ENCODE results near the gene ATL2. TPM values are rescaled to one million over a fixed set of nuclear protein-coding genes. Genes with fewer than 3 reads are reported as not detected.

The ATL2 gene
- total and polyA plus RNA-seq, 7 donors = 19.8 to 98.9 (median 59.2) TPM

GRCh38 chr2:38381381-38382143 is 4.5 kb upstream of the ATL2 start:
- DNase-seq = no peak
- no peak for ATAC-seq
- Histone ChIP-seq H3K4me1 (no peaks in the 10 kb centered on the region), H3K4me3 (no peak overlapping the region), H3K36me3 (ENCODE audit: insufficient read depth in 1 of 2, low read depth in 1 of 2) (no peaks in the 10 kb centered on the region), H3K27me3 (ENCODE audit: insufficient read depth in 3 of 3, low read length in 2 of 3) (no peaks in the 10 kb centered on the region), H3K27ac (no peak overlapping the region), H3K9me3 (no peaks in the 10 kb centered on the region)
- WGBS, 3 donors = 94 to 95% (median 94%) methylated on average over 6 of the region's 6 CpGs
- intact Hi-C loops (cut with DNase I) = no loop called here
- TF ChIP-seq CTCF (IDR thresholded peaks at IDR 0.05) = no peak

- Histone ChIP-seq H3K27ac (no peak overlapping the region), H3K4me1 (peaks cover under 1% of the 10 kb centered on the region), H3K9me3 (no peaks in the 10 kb centered on the region), H3K27me3 (ENCODE audit: insufficient read depth in 3 of 3, low read length in 2 of 3) (no peaks in the 10 kb centered on the region), H3K36me3 (ENCODE audit: insufficient read depth in 1 of 2, low read depth in 1 of 2) (no peaks in the 10 kb centered on the region), H3K4me3 (no peak overlapping the region)
- TF ChIP-seq CTCF (IDR thresholded peaks at IDR 0.05) = no peak
- WGBS, 3 donors = 42 to 50% (median 46%) methylated on average over 10 of the region's 10 CpGs
- ATAC-seq (no peak), DNase-seq (no peak)
- intact Hi-C loops (cut with DNase I) = no loop called here
Observed at GRCh38 chr2:38380397-38381130, 3.5 kb upstream of the ATL2 start.

DNA sequence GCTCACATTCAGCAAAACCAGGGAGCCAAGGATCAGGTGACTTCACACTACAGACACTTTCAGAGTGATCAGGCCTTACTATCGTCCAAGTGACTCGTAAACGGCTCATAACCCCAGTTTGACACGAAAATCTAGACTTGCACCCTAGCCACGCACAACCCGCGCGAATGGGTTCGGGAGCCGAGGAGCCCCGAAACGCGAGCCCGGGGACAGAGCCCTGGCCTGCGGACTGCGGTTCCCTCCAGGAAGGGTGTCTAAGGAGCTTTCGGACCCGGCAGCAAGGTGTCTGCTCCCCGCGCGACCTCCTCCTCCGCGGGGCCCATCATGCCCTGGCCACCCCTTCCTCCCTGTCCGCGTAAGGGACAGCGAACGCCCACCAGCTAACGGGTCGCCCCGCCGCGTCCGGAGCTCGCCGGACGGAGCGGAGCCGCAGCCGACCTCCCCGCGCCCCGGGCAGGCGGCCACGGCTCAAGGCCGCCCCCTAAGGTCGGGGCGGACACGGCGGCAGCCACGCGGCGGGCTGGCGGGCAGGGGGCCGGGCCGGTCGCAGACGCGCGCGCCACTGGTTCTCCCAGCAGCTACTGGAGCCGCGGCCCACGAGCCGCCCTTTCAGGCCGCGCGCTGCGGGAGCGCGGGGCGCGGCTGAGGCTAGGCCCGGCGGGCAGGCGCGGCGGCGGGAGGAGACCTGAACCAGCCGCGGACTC is 575 bp downstream of the ATL2 start:
- H3K4me3 ChIP-seq = peak overlapping the region; percentile 96
- H3K36me3 ChIP-seq (ENCODE audit: insufficient read depth in 1 of 2, low read depth in 1 of 2) = no peaks in the 10 kb centered on the region
- DNase-seq (peak; percentile 66 to 86), ATAC-seq (peak; percentile 86 to 89 (median 86))
- intact Hi-C loops (cut with DNase I) = loop anchor here (5.0 to 10.0 kb wide), 5 partner anchors 52 to 368 kb away; no protein-coding TSS in a partner anchor
- TF ChIP-seq CTCF (IDR thresholded peaks at IDR 0.05) = peak; percentile 69
- H3K27ac ChIP-seq = peak overlapping the region; percentile 99
- no peaks in the 10 kb centered on the region for H3K27me3 ChIP-seq (ENCODE audit: insufficient read depth in 3 of 3, low read length in 2 of 3)
- H3K4me1 ChIP-seq = peaks cover 37% of the 10 kb centered on the region
- H3K9me3 ChIP-seq = no peaks in the 10 kb centered on the region
- WGBS, 3 donors = 0 to 2% (median 1%) methylated on average over 31 to 80 of the region's 80 CpGs

DNA sequence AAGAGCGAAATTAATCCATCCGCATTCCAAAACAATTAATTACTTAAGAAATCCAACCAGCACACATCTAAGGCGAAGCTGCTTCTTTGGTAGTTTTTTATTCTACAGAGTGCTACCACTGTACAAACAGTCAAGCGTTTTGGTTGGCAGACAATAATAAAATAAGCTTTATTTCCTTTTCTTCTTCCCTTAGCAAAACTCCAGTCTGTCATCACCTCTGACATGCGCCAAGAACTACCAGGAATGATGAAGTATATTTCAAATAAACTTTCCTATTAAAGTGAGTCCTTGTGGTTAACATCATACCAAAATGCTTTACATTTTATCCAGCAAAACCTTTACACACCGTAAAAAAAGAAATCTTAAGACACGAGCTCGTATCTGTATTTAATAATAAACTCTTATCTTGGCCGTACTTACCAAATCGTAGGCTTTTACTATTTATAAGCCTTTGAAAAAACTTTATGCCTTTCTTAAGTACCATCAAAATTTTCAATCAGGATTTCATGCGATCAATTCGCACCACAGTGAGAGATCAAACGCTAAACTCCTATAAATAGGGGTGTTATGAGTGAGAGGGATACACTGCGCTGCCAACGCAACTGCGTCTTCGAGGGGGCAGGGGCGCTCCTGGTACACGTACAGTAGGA is 1.3 kb downstream of the ATL2 start:
- intact Hi-C loops (cut with DNase I) = loop anchor here (5.0 to 10.0 kb wide), 5 partner anchors 51 to 369 kb away; no protein-coding TSS in a partner anchor
- DNase-seq (peak; percentile 46 to 74), ATAC-seq (peak in 3 of 4 donors; percentile 63 to 70 (median 65))
- peak overlapping the region; percentile 96 for H3K4me3 ChIP-seq
- 11 to 17% (median 12%) methylated on average over 19 of the region's 19 CpGs for WGBS, 3 donors
- H3K27me3 ChIP-seq (ENCODE audit: insufficient read depth in 3 of 3, low read length in 2 of 3) = no peaks in the 10 kb centered on the region
- H3K4me1 ChIP-seq = peaks cover 37% of the 10 kb centered on the region
- H3K27ac ChIP-seq = peak overlapping the region; percentile 99
- H3K9me3 ChIP-seq = no peaks in the 10 kb centered on the region
- no peak for TF ChIP-seq CTCF (IDR thresholded peaks at IDR 0.05)
- no peaks in the 10 kb centered on the region for H3K36me3 ChIP-seq (ENCODE audit: insufficient read depth in 1 of 2, low read depth in 1 of 2)
